GM19455 (cell line): ENCODE measurements around the gene PRAF2.

Source experiments
- ATAC-seq: cut with Tn5 transposase; IDR thresholded peaks from one replicate; pipeline ENCODE4 v1.9.1; 2021; ENCODE audit not compliant: unreplicated experiment

PRAF2 gene

GRCh38 chrX:49075347-49075746 lies 1.5 kb upstream of the PRAF2 start:
- no peak for ATAC-seq

DNA sequence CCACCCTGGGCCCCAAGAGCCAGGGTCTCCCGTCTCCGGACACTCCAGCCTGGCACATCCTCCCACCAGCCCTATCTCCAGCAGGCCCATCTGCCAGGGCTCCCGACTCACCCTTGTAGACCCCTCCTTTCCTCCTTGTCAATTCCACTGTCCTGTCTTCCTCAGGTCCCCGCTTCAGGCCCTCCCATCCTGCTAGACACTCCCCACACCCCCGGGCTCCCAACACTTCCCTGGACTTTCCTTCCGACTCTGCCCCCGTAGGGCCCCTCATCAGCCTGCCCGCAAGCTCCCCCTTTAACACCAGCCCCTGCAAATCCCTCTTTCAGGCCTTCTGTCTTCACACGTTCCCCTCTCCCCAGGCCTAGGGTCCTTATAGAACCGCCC lies 1.1 kb downstream of the PRAF2 start:
- no peak for ATAC-seq

DNA sequence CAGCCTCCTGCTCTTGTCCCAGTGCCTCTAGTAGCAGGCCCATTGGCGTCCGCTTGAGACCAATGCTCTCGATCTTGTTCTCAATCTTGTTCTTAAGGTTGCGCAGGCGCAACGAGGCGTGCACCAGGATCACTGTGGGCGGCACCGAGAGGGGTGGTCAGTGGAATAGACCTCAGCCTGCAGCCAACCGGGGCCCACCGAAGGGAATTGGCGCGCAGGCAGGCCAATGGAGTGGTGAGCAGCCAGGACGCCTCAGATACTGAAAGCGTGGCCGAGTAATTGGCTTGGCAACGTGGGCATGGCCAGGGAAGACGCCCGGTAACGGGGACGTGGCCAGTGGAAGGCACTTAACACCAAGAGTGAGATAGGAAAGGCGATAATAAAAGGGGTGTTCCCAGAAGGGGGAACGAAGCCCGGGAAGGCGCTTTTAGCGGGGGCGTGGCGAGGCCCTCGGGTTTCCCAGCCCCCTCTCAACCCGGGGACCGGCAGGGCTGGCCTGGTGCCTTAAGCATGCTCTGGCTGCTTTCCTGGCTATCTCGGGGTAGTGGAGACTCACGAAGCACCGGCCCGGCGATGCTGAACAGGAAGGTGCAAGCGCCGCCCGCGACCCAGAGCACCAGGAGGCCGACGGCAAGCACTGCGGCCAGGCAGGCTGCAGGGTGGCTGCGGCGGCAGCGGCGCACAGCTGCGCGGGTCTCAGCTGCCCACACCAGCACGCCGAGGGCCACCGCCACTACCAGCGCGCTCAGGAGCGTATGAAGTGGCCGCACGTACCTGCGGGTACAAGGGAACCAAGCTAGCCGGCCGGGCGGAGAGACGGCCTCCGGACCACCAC lies 1.7 kb downstream of the PRAF2 start:
- ATAC-seq, result no peak

DNA sequence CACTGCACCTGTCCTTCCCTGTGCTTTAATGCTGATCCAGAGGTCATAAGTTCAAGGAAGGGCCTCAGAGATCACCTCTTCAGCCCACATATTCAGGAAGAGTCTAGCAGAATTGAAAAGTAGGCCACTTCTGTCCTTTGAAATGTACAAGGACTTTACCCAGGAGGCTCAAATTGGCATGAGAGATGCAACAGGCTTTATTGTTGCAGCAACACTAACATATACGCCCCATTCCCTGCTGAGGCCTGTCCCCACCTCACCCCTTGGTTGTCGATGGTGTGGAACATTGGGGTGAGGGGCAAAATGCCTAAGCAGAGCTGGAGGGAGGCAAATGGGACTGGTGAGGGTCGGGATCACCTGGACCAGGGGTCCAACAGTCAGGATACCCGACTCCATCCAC lies 2.8 kb downstream of the PRAF2 start:
- ATAC-seq, result no peak

DNA sequence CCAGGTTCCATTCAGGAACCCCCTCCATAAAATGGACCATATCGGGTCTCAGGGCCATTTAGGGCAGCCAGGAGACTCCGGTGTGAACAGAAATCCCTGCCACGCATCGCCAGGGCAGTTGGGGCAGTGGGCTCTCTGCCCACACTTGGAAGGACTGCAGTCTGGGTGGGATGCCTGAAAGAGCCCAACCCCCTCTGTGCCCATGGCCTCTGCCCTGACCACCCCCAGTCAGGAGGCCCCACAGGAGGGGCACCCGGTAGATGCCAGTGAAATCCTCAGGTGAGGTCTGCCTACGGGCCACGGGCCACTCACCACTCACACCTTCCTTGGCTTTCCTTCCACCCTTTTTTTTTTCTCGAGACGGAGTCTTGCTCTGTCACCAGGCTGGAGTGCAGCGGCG lies 4.8 kb downstream of the PRAF2 start:
- no peak for ATAC-seq

DNA sequence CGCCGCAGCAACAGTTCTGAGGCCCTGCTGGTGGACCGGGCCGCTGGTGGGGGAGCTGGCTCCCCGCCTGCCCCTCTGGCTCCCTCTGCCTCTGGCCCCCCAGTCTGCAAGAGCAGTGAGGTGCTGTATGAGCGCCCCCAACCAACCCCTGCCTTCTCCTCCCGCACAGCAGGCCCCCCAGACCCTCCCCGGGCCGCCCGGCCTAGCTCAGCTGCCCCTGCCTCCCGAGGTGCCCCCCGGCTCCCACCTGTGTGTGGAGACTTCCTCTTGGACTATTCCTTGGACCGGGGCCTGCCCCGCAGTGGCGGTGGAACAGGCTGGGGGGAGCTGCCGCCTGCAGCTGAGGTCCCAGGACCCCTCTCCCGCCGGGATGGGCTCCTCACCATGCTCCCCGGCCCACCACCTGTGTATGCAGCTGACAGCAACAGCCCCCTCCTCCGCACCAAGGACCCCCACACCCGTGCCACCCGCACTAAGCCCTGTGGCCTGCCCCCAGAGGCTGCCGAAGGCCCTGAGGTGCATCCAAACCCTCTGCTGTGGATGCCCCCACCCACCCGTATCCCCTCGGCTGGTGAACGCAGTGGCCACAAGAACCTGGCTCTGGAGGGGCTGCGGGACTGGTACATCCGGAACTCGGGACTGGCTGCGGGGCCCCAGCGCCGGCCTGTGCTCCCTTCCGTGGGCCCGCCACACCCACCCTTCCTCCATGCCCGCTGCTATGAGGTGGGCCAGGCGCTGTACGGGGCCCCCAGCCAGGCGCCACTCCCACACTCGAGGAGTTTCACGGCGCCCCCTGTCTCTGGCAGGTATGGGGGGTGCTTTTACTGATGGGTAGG lies 6.3 kb downstream of the PRAF2 start:
- no peak for ATAC-seq

DNA sequence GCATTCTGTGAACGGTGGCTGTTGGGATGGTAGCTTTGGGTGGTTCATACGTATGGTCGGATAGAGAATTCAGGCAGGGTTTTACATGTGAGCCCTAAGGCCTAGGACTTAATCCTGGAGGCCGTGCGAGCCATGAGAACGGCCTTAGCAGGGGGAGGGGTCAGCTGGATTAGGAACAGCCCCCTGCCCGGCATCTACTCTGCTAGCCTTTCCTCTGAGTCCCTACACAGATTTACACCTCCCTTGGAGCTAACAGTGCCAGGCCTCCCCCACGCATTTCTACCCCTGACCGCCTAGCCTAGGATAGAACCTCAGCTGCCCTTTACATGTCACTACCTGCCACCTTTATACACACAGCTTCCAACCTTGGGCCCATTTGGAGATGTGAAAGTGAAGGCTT lies 7.1 kb downstream of the PRAF2 start:
- ATAC-seq, result no peak

GRCh38 chrX:49066278-49066677 lies 7.5 kb downstream of the PRAF2 start:
- ATAC-seq, result no peak

GRCh38 chrX:49064735-49065134 lies 9.1 kb downstream of the PRAF2 start:
- ATAC-seq, result no peak

DNA sequence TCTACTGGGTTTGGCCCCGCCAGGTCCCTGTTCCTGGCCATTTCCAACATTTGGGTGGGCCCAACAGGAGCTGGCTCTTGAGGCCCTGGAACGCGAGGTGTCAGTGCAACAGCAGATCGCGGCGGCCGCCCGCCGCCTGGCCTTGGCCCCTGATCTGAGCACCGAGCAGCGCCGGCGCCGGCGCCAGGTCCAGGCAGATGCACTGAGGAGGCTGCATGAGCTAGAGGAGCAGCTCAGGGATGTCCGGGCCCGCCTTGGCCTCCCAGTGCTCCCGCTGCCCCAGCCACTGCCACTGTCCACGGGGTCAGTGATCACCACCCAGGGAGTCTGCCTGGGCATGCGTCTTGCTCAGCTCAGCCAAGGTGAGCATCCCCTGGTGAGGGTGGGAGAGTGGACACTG lies 9.5 kb downstream of the PRAF2 start:
- ATAC-seq, result no peak

DNA sequence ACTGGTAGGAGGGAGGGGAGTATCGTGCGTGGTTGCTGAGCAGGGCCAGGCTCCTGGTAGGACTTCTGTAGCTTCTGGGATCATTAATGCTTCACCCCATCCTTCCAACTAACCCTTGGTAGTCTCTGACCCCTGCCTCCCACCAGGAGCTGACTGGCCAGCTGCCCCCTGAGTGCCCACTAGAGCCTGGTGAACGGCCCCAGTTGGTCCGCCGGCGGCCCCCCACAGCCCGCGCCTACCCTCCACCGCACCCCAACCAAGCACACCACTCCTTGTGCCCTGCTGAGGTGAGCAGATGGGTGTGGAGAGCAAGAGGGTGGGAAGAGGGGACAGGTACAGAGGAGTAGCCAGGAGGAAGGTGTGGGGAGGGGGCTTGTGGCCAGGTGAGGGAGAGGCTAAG lies 10.1 kb downstream of the PRAF2 start:
- ATAC-seq, result no peak

GRCh38 chrX:49061916-49062315 lies 11.9 kb downstream of the PRAF2 start:
- ATAC-seq, result no peak

DNA sequence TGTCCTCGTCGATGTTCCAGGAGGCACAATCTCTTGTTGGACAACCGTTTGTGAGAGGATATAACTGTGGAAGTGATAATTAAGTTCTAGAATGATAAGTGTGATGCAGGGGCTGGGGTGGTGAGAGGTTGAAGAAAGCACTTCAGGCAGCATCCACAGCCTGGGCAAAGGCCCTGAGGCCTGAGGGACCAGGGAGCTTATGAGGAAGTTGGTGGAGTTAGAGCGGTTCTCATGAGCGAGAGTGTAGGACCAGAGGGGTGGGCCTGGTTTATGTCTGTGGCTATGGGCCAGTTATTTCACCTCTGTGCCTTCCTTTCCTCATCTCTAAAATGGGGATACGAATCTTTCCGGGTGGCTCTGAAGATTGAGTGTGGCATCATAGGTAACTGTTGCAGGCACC lies 12.3 kb downstream of the PRAF2 start:
- ATAC-seq, result no peak

GRCh38 chrX:49060914-49061313 lies 12.9 kb downstream of the PRAF2 start:
- ATAC-seq, result no peak

- no peak for ATAC-seq
Observed at GRCh38 chrX:49059681-49060085, 14.1 kb downstream of the PRAF2 start.

- no peak for ATAC-seq
Observed at GRCh38 chrX:49059201-49059600, 14.6 kb downstream of the PRAF2 start.

GRCh38 chrX:49058794-49059193 lies 15.0 kb downstream of the PRAF2 start, which contains the start of gene CCDC120:
TSS of gene CCDC120 (plus strand) at chrX:49058999. CDS start at chrX:49062042, 3,043 bp downstream.
- ATAC-seq, result no peak

DNA sequence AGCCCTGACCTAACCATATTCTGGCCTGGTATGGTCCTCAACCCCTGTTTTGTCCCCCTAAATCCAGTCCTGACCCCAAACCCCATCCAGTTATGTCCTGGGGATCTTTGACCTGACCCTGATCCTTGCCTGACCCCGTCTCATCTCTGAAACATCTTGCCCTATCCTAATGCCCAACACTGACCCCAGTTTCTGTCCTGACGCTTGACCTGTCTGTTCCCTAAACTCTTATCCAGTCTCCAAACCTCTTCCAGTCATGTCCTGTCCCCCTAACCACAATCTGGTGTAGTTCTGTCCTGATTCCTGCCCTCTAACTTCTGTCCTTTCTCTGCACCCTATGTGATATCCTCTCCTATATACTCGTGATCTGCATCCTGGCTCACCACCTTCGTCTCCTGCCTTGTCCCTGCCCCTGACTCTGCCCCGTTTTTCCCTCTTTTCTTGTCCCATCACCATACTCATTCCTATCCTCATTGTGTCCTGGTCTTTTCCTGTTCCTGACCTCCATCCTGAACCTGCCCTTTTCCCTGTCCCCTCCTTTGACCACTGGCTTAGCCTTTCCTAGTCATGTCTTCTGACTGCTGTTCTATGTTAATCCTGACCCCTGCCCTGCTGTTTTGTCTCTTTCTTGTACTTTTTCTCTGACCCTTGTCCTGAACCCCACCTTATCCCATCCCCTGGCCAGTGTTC lies 19.6 kb downstream of the PRAF2 start:
- ATAC-seq, result no peak

DNA sequence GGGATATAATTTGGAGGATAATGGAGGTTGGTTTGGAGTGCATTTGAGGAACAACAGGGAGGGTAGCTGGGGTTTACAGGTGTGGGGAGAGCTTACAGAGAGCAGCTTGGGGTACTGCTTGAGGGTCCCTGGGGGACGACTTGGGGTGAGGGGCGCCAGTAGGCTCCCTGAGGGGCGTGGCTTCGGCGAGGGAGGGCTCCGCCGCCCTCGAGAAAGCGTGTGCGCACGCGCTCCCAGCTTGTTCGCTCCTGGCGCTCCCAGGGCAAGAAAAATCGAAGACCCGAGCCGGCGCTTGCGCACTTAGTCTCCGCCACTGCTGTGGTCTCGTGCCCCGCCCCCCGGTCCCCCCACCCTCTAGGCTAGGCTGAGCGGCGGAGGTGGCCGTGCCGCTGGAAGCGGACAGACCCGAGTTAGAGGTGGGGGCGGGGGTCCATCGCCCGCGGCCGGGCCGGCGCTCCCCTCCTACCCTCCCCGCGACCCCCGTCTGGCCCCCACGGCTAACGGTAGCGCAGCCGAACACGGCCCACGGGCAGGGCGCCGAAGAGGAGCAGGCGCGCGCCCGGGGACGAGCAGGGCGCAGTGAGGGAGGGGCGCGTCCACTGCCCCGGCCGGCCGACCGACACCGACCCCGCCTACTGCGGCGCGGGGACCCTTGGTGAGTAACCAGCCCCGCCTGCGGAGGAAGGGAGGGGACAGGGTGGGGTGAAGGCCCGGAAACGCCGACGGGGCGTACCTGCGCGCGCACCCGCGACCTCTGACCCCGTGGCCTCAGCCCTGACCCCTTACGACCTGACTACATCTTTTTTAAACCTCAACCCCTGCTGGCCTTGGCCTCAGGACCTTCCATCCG lies 20.4 kb downstream of the PRAF2 start:
- no peak for ATAC-seq

DNA sequence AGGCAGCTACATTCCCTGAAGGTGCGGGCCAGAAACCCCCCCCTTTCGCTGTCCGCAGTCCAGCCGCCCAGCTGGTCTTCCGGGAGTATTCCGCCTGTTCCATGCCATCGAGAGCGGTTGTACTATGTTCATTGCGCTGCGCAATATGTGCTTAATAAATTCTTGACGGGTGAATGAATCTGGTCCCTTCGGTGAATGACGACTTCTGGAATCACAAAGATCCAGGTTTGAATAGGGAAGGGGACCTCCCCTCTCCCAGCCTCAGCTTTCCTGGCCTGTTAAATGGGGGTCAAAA lies 29.9 kb downstream of the PRAF2 start:
- ATAC-seq, result no peak
